HepG2 (cell line): ENCODE data around the gene SLC16A9. TPM values are rescaled to one million over a fixed set of nuclear protein-coding genes. Genes with fewer than 3 reads are reported as not detected.
"Not testable (repeated sequence)": the region's sequence is repeated elsewhere in the genome, so short reads cannot be mapped to it uniquely, and the experiment has no call there.

Source experiments
- ATAC-seq: fragments of 200-7000 bp; cut with Tn5 transposase; 3 replicates; pipeline ENCODE4 v1.9.1; 2020; ENCODE audit warnings: mild to moderate bottlenecking, moderate library complexity
- BruUV-seq: library from RNA; stranded (reverse); fragments of 400-500 nt; replicated peaks from 2 replicates; lab custom pipeline; 2021; lab: Mats Ljungman, UMichigan
- CTCF ChIA-PET: fragments of 300-600 bp; formaldehyde crosslinking; extraction: SDS; loops from one replicate; lab custom pipeline; 2021; ENCODE audit warnings: low total read pairs, inconsistent platforms, low intra/inter-chr PET ratio; lab: Yijun Ruan, JAX
- POLR2A ChIA-PET: fragments of 350-600 bp; sonication (Branson Sonifier 250); formaldehyde crosslinking; loops from one replicate; lab custom pipeline; 2020; ENCODE audit warnings: antibody characterized with exemption, inconsistent platforms; lab: Yijun Ruan, JAX
- DNase-seq: peaks from one replicate; pipeline ENCODE4 v3.0.0-alpha.2; 2015; ENCODE audit warnings: low spot score
- FAIRE-seq: peaks from 3 replicates; lab custom pipeline; 2011; peaks lifted over from hg19 to GRCh38; lab: Jason Lieb, UNC
- H2AFZ ChIP-seq: one replicate; pipeline ENCODE4 v1.6.1; 2011; ENCODE audit warnings: low read length, inconsistent platforms
- H3K27ac ChIP-seq: fragments of 300-600 bp; 3 replicates; pipeline ENCODE4 v1.8.0; 2011; ENCODE audit warnings: mixed run types, mild to moderate bottlenecking, mixed read lengths, low read length, inconsistent platforms; ENCODE audit not compliant: insufficient read depth; ENCODE audit errors: extremely low read length
- H3K27me3 ChIP-seq, 2 experiments: fragments of 200-600 bp in 1 of 2; 2 replicates in 1 of 2; 3 replicates in 1 of 2; pipeline versions ENCODE4 v1.6.0 to v1.8.0; 2011; ENCODE audit warnings: low read length in 2 of 2, mild to moderate bottlenecking in 2 of 2, moderate library complexity in 2 of 2, inconsistent platforms in 1 of 2; ENCODE audit not compliant: insufficient read depth in 2 of 2, control insufficient read depth in 1 of 2
- H3K36me3 ChIP-seq, 2 experiments: fragments of 200-600 bp in 1 of 2; replicated peaks in 1 of 2; 2 replicates in 1 of 2; 3 replicates in 1 of 2; pipeline versions ENCODE4 v1.5.1 to v1.8.0; 2011; ENCODE audit warnings: low read length in 2 of 2, inconsistent platforms in 1 of 2; ENCODE audit not compliant: insufficient read depth in 2 of 2, control insufficient read depth in 1 of 2
- H3K4me1 ChIP-seq: 2 replicates; pipeline ENCODE4 v1.5.1; 2012; ENCODE audit warnings: low read length, inconsistent platforms; ENCODE audit not compliant: insufficient read depth
- H3K4me2 ChIP-seq: 2 replicates; pipeline ENCODE4 v1.6.0; 2011; ENCODE audit warnings: low read depth, low read length, inconsistent platforms
- H3K4me3 ChIP-seq, 3 experiments: fragments of 200-600 bp in 1 of 3; sonication (generic), shearing (Covaris generic) in 1 of 3; replicated peaks in 1 of 3; 2 replicates each; pipeline ENCODE4 v1.5.1; 2011 to 2016; ENCODE audit warnings: low read length in 3 of 3, inconsistent platforms in 2 of 3, low read depth in 2 of 3, mild to moderate bottlenecking in 2 of 3, control low read depth in 1 of 3, mixed read lengths in 1 of 3; ENCODE audit not compliant: insufficient read depth in 1 of 3
- H3K79me2 ChIP-seq: one replicate; pipeline ENCODE4 v1.6.1; 2011; ENCODE audit warnings: low read length, inconsistent platforms; ENCODE audit not compliant: insufficient read depth
- H3K9ac ChIP-seq: 2 replicates; pipeline ENCODE4 v1.6.0; 2011; ENCODE audit warnings: mild to moderate bottlenecking, low read depth, low read length, inconsistent platforms; ENCODE audit not compliant: insufficient read depth
- H3K9me3 ChIP-seq: 2 replicates; pipeline ENCODE4 v1.5.1; 2012; ENCODE audit warnings: mild to moderate bottlenecking, low read length
- H4K20me1 ChIP-seq: 2 replicates; pipeline ENCODE4 v1.6.0; 2011; ENCODE audit warnings: inconsistent platforms, mild to moderate bottlenecking, low read length, moderate library complexity; ENCODE audit not compliant: insufficient read depth
- ATF7 ChIP-seq, 2 experiments: fragments of 450-650 bp in 1 of 2; sonication (generic) in 1 of 2; formaldehyde crosslinking in 1 of 2; IDR thresholded peaks; 2 replicates each; pipeline versions ENCODE4 v1.4.0 to v1.6.1; 2016 to 2020; ENCODE audit warnings: antibody characterized with exemption in 1 of 2, mild to moderate bottlenecking in 1 of 2, missing genetic modification reagents in 1 of 2
- PHB2 ChIP-seq: fragments of 450-650 bp; IDR thresholded peaks from 2 replicates; pipeline ENCODE4 v1.6.1; 2018; ENCODE audit not compliant: partially characterized antibody
- TFDP2 ChIP-seq: sonication (generic); formaldehyde crosslinking; IDR thresholded peaks from 2 replicates; pipeline ENCODE4 v1.4.0; 2020; ENCODE audit warnings: missing genetic modification reagents
- whole genome bisulfite sequencing: methylation state at CpG from one replicate; pipeline ENCODE4 v1.1.6; 2017; ENCODE audit warnings: low lambda C conversion rate; 5-methylcytosine and 5-hydroxymethylcytosine counted together
- in situ Hi-C: cut with HindIII; loops from 2 replicates; pipeline ENCODE4 v1.10.0; 2017; ENCODE audit warnings: low pct_unique_long_range_greater_than_20kb; ENCODE audit not compliant: extremely low pct_ligation_motif_present
- intact Hi-C: fragments of 100-400 bp; cut with micrococcal nuclease; formaldehyde crosslinking; loops from one replicate; pipeline ENCODE4 v1.10.0; 2022; ENCODE audit not compliant: unreplicated experiment
- polyA plus RNA-seq, 8 experiments: library from polyadenylated mRNA; depleted of rRNA in 3 of 8; stranded (reverse) in 7 of 8; unstranded in 1 of 8; fragments of >200 nt; fragmentation: Illumina TruSeq in 4 of 8; extraction: Trizol in 4 of 8; gene quantifications; 2 replicates each; pipeline versions ENCODE4 v1.2.1 to v1.2.3, GENCODE V29; 2011 to 2016; ENCODE audit warnings: low read depth in 4 of 8, missing spikeins in 1 of 8, mixed read lengths in 1 of 8; ENCODE audit not compliant: insufficient read depth in 1 of 8
- total RNA-seq, 5 experiments: library from RNA; depleted of rRNA; stranded (reverse); fragments of >200 nt; fragmentation: Illumina TruSeq; extraction: Trizol; gene quantifications; 2 replicates each; pipeline ENCODE4 v1.2.3, GENCODE V29; 2016; ENCODE audit warnings: low read depth in 1 of 5

SLC16A9 gene
- total and polyA plus RNA-seq, 2 of the 13 experiments (the other 11 are each of a cell fraction or from before 2014, with no cell fraction given): 0.01 to 0.09 TPM

GRCh38 chr10:59729167-59729566, 19.5 kb upstream of the SLC16A9 start:
- intact Hi-C loops; ATAC-seq; in situ Hi-C loops; CTCF ChIA-PET; H3K27me3 ChIP-seq; H3K4me3 ChIP-seq; H3K36me3 ChIP-seq; DNase-seq; FAIRE-seq; H3K9ac ChIP-seq; H3K9me3 ChIP-seq; H3K27ac ChIP-seq; H3K4me1 ChIP-seq; BruUV-seq; H2AFZ ChIP-seq; TF ChIP-seq ATF7 (CRISPR knock-in tag; IDR thresholded peaks at IDR 0.05): not testable (repeated sequence)
- 19% methylated on average over 2 of the region's 4 CpGs for WGBS
- peak; percentile 67 for TF ChIP-seq ATF7 (IDR thresholded peaks at IDR 0.05)
- TF ChIP-seq, all 625 proteins: peak for 1; not testable (repeated sequence) for 624
- H3K4me2 ChIP-seq, H3K79me2 ChIP-seq, POLR2A ChIA-PET, H4K20me1 ChIP-seq: not testable (repeated sequence)

- no peak overlapping the region for H3K27ac ChIP-seq
These were observed 14.7 kb upstream of the SLC16A9 start for GRCh38 chr10:59724098-59724938.

More at GRCh38 chr10:59724098-59724938, 14.7 kb upstream of the SLC16A9 start:
- Histone ChIP-seq H3K27me3 (no peaks in the 10 kb centered on the region), H3K4me2 (no peak overlapping the region), H4K20me1 (no peaks in the 10 kb centered on the region), H3K4me1 (no peaks in the 10 kb centered on the region), H3K9ac (no peak overlapping the region), H3K36me3 (no peaks in the 10 kb centered on the region), H3K9me3 (no peaks in the 10 kb centered on the region), H3K4me3 (no peak overlapping the region), H2AFZ (no peak overlapping the region), H3K79me2 (no peaks in the 10 kb centered on the region)
- ChIA-PET CTCF (no interaction called here), POLR2A (no interaction called here)
- no peak for ATAC-seq
- intact Hi-C loops (no loop called here), in situ Hi-C loops (no loop called here)
- BruUV-seq: no TSS peak
- no peak for FAIRE-seq
- WGBS: 62% methylated on average over 3 of the region's 3 CpGs
- no peak for TF ChIP-seq TFDP2 (CRISPR knock-in tag)
- no peak for TF ChIP-seq PHB2
- no peak for DNase-seq
